HepG2 (cell line): Measurements from ENCODE around the gene PLD4. TPM values are rescaled to one million over a fixed set of nuclear protein-coding genes. Genes with fewer than 3 reads are reported as not detected.

Source experiments
- ATAC-seq: fragments of 200-7000 bp; cut with Tn5 transposase; 3 replicates; pipeline ENCODE4 v1.9.1; 2020; ENCODE audit warnings: mild to moderate bottlenecking, moderate library complexity
- BruUV-seq: library from RNA; stranded (reverse); fragments of 400-500 nt; replicated peaks from 2 replicates; lab custom pipeline; 2021; lab: Mats Ljungman, UMichigan
- CTCF ChIA-PET: fragments of 300-600 bp; formaldehyde crosslinking; extraction: SDS; loops from one replicate; lab custom pipeline; 2021; ENCODE audit warnings: low total read pairs, inconsistent platforms, low intra/inter-chr PET ratio; lab: Yijun Ruan, JAX
- POLR2A ChIA-PET: fragments of 350-600 bp; sonication (Branson Sonifier 250); formaldehyde crosslinking; loops from one replicate; lab custom pipeline; 2020; ENCODE audit warnings: antibody characterized with exemption, inconsistent platforms; lab: Yijun Ruan, JAX
- DNase-seq: peaks from one replicate; pipeline ENCODE4 v3.0.0-alpha.2; 2015; ENCODE audit warnings: low spot score
- FAIRE-seq: peaks from 3 replicates; lab custom pipeline; 2011; peaks lifted over from hg19 to GRCh38; lab: Jason Lieb, UNC
- H2AFZ ChIP-seq: one replicate; pipeline ENCODE4 v1.6.1; 2011; ENCODE audit warnings: low read length, inconsistent platforms
- H3K27ac ChIP-seq: fragments of 300-600 bp; 3 replicates; pipeline ENCODE4 v1.8.0; 2011; ENCODE audit warnings: mixed run types, mild to moderate bottlenecking, mixed read lengths, low read length, inconsistent platforms; ENCODE audit not compliant: insufficient read depth; ENCODE audit errors: extremely low read length
- H3K27me3 ChIP-seq, 2 experiments: fragments of 200-600 bp in 1 of 2; 2 replicates in 1 of 2; 3 replicates in 1 of 2; pipeline versions ENCODE4 v1.6.0 to v1.8.0; 2011; ENCODE audit warnings: low read length in 2 of 2, mild to moderate bottlenecking in 2 of 2, moderate library complexity in 2 of 2, inconsistent platforms in 1 of 2; ENCODE audit not compliant: insufficient read depth in 2 of 2, control insufficient read depth in 1 of 2
- H3K36me3 ChIP-seq, 2 experiments: fragments of 200-600 bp in 1 of 2; replicated peaks in 1 of 2; 2 replicates in 1 of 2; 3 replicates in 1 of 2; pipeline versions ENCODE4 v1.5.1 to v1.8.0; 2011; ENCODE audit warnings: low read length in 2 of 2, inconsistent platforms in 1 of 2; ENCODE audit not compliant: insufficient read depth in 2 of 2, control insufficient read depth in 1 of 2
- H3K4me1 ChIP-seq: 2 replicates; pipeline ENCODE4 v1.5.1; 2012; ENCODE audit warnings: low read length, inconsistent platforms; ENCODE audit not compliant: insufficient read depth
- H3K4me2 ChIP-seq: 2 replicates; pipeline ENCODE4 v1.6.0; 2011; ENCODE audit warnings: low read depth, low read length, inconsistent platforms
- H3K4me3 ChIP-seq, 3 experiments: fragments of 200-600 bp in 1 of 3; sonication (generic), shearing (Covaris generic) in 1 of 3; replicated peaks in 1 of 3; 2 replicates each; pipeline ENCODE4 v1.5.1; 2011 to 2016; ENCODE audit warnings: low read length in 3 of 3, inconsistent platforms in 2 of 3, low read depth in 2 of 3, mild to moderate bottlenecking in 2 of 3, control low read depth in 1 of 3, mixed read lengths in 1 of 3; ENCODE audit not compliant: insufficient read depth in 1 of 3
- H3K79me2 ChIP-seq: one replicate; pipeline ENCODE4 v1.6.1; 2011; ENCODE audit warnings: low read length, inconsistent platforms; ENCODE audit not compliant: insufficient read depth
- H3K9ac ChIP-seq: 2 replicates; pipeline ENCODE4 v1.6.0; 2011; ENCODE audit warnings: mild to moderate bottlenecking, low read depth, low read length, inconsistent platforms; ENCODE audit not compliant: insufficient read depth
- H3K9me3 ChIP-seq: 2 replicates; pipeline ENCODE4 v1.5.1; 2012; ENCODE audit warnings: mild to moderate bottlenecking, low read length
- H4K20me1 ChIP-seq: 2 replicates; pipeline ENCODE4 v1.6.0; 2011; ENCODE audit warnings: inconsistent platforms, mild to moderate bottlenecking, low read length, moderate library complexity; ENCODE audit not compliant: insufficient read depth
- CENPBD1 ChIP-seq: sonication (generic); formaldehyde crosslinking; IDR thresholded peaks from 2 replicates; pipeline ENCODE4 v1.8.0; 2022; ENCODE audit warnings: missing genetic modification reagents, low read depth, mild to moderate bottlenecking, borderline replicate concordance
- FOXM1 ChIP-seq: sonication (generic); formaldehyde crosslinking; IDR thresholded peaks from 2 replicates; pipeline ENCODE4 v1.5.0; 2020; ENCODE audit warnings: missing genetic modification reagents
- KLF12 ChIP-seq: sonication (generic); formaldehyde crosslinking; IDR thresholded peaks from 2 replicates; pipeline ENCODE4 v1.4.0; 2020; ENCODE audit warnings: missing genetic modification reagents, borderline replicate concordance
- NFKBIZ ChIP-seq: IDR thresholded peaks from 2 replicates; pipeline ENCODE4 v1.6.1; 2018; ENCODE audit warnings: missing genetic modification reagents, missing compliant biosample characterization
- NR1H2 ChIP-seq: sonication (generic); formaldehyde crosslinking; IDR thresholded peaks from 2 replicates; pipeline ENCODE4 v1.8.1; 2022; ENCODE audit warnings: low read depth, missing genetic modification reagents, borderline replicate concordance
- ONECUT2 ChIP-seq: sonication (generic); formaldehyde crosslinking; IDR thresholded peaks from 2 replicates; pipeline ENCODE4 v1.4.0; 2020; ENCODE audit warnings: missing genetic modification reagents
- RORA ChIP-seq: sonication (generic); formaldehyde crosslinking; IDR thresholded peaks from 2 replicates; pipeline ENCODE4 v1.5.0; 2020; ENCODE audit warnings: mild to moderate bottlenecking, missing genetic modification reagents, moderate library complexity
- STAT5B ChIP-seq: sonication (generic); formaldehyde crosslinking; IDR thresholded peaks from 2 replicates; pipeline ENCODE4 v1.4.0; 2020; ENCODE audit warnings: missing genetic modification reagents
- THAP9 ChIP-seq: sonication (generic); formaldehyde crosslinking; IDR thresholded peaks from 2 replicates; pipeline ENCODE4; 2020; ENCODE audit warnings: missing genetic modification reagents, mild to moderate bottlenecking, borderline replicate concordance
- ZFP91 ChIP-seq: sonication (generic); formaldehyde crosslinking; IDR thresholded peaks from 2 replicates; pipeline ENCODE4 v1.9.0; 2022; ENCODE audit warnings: missing genetic modification reagents, mild to moderate bottlenecking, borderline replicate concordance
- ZKSCAN8 ChIP-seq: IDR thresholded peaks from 2 replicates; pipeline ENCODE4 v1.6.1; 2016; ENCODE audit warnings: borderline replicate concordance, missing genetic modification reagents, missing compliant biosample characterization
- ZNF460 ChIP-seq: sonication (generic); formaldehyde crosslinking; IDR thresholded peaks from 2 replicates; pipeline ENCODE4 v1.5.1; 2020; ENCODE audit warnings: missing genetic modification reagents, mild to moderate bottlenecking, borderline replicate concordance
- WGBS: methylation state at CpG from one replicate; pipeline ENCODE4 v1.1.6; 2017; ENCODE audit warnings: low lambda C conversion rate; 5-methylcytosine and 5-hydroxymethylcytosine counted together
- in situ Hi-C: cut with HindIII; loops from 2 replicates; pipeline ENCODE4 v1.10.0; 2017; ENCODE audit warnings: low pct_unique_long_range_greater_than_20kb; ENCODE audit not compliant: extremely low pct_ligation_motif_present
- intact Hi-C: fragments of 100-400 bp; cut with micrococcal nuclease; formaldehyde crosslinking; loops from one replicate; pipeline ENCODE4 v1.10.0; 2022; ENCODE audit not compliant: unreplicated experiment
- polyA plus RNA-seq, 8 experiments: library from polyadenylated mRNA; depleted of rRNA in 3 of 8; stranded (reverse) in 7 of 8; unstranded in 1 of 8; fragments of >200 nt; fragmentation: Illumina TruSeq in 4 of 8; extraction: Trizol in 4 of 8; gene quantifications; 2 replicates each; pipeline versions ENCODE4 v1.2.1 to v1.2.3, GENCODE V29; 2011 to 2016; ENCODE audit warnings: low read depth in 4 of 8, missing spikeins in 1 of 8, mixed read lengths in 1 of 8; ENCODE audit not compliant: insufficient read depth in 1 of 8
- total RNA-seq, 5 experiments: library from RNA; depleted of rRNA; stranded (reverse); fragments of >200 nt; fragmentation: Illumina TruSeq; extraction: Trizol; gene quantifications; 2 replicates each; pipeline ENCODE4 v1.2.3, GENCODE V29; 2016; ENCODE audit warnings: low read depth in 1 of 5

The PLD4 gene
- total and polyA plus RNA-seq, 2 of the 13 experiments (the other 11 are each of a cell fraction or from before 2014, with no cell fraction given): not detected

GRCh38 chr14:104930526-104931303, 6.0 kb downstream of the PLD4 start:
- POLR2A ChIA-PET: no interaction called here
- 13% methylated on average over 8 of the region's 10 CpGs for WGBS
- CTCF ChIA-PET: no interaction called here
- no peaks in the 10 kb centered on the region; the same call in 1 of the 2 replicates for H3K4me1 ChIP-seq
- no peaks in the 10 kb centered on the region for H3K79me2 ChIP-seq
- TF ChIP-seq FOXM1 (CRISPR knock-in tag): no peak
- TF ChIP-seq RORA (CRISPR knock-in tag): no peak
- no peaks in the 10 kb centered on the region for H3K36me3 ChIP-seq
- intact Hi-C loops (no loop called here), in situ Hi-C loops (no loop called here)
- no peak overlapping the region for H3K9ac ChIP-seq
- no peak overlapping the region for H3K4me2 ChIP-seq
- DNase-seq (no peak), ATAC-seq (no peak), FAIRE-seq (no peak)
- no TSS peak for BruUV-seq
- H3K27ac ChIP-seq: no peak overlapping the region
- peaks cover 28 to 85% of the 10 kb centered on the region in 2 experiments for H3K27me3 ChIP-seq
- no peaks in the 10 kb centered on the region for H3K9me3 ChIP-seq
- H3K4me3 ChIP-seq: no peak overlapping the region
- no peaks in the 10 kb centered on the region for H4K20me1 ChIP-seq
- H2AFZ ChIP-seq: no peak overlapping the region

GRCh38 chr14:104931304-104931770, 6.7 kb downstream of the PLD4 start:
- no peaks in the 10 kb centered on the region; the same call in 1 of the 2 replicates for H3K4me1 ChIP-seq
- intact Hi-C loops: no loop called here
- H4K20me1 ChIP-seq: no peaks in the 10 kb centered on the region
- WGBS: 14% methylated on average over 7 of the region's 9 CpGs
- ChIA-PET POLR2A (no interaction called here), CTCF (no interaction called here)
- H3K9ac ChIP-seq: no peak overlapping the region
- no peak overlapping the region for H2AFZ ChIP-seq
- no peak overlapping the region for H3K27ac ChIP-seq
- H3K27me3 ChIP-seq: peaks cover 28 to 86% of the 10 kb centered on the region in 2 experiments
- FAIRE-seq (no peak), ATAC-seq (no peak), DNase-seq (no peak)
- in situ Hi-C loops: no loop called here
- H3K36me3 ChIP-seq: no peaks in the 10 kb centered on the region
- H3K9me3 ChIP-seq: no peaks in the 10 kb centered on the region
- no peak overlapping the region for H3K4me3 ChIP-seq
- BruUV-seq: no TSS peak
- no peak overlapping the region for H3K4me2 ChIP-seq
- no peaks in the 10 kb centered on the region for H3K79me2 ChIP-seq
- TF ChIP-seq STAT5B (CRISPR knock-in tag) (no peak), KLF12 (no peak), NR1H2 (CRISPR knock-in tag) (no peak), ZKSCAN8 (CRISPR knock-in tag) (no peak), CENPBD1 (no peak), THAP9 (no peak), ONECUT2 (CRISPR knock-in tag) (no peak), ZFP91 (CRISPR knock-in tag) (no peak), NFKBIZ (CRISPR knock-in tag) (no peak), ZNF460 (no peak)
